DND-41 (cell line): ENCODE results near the gene ARHGEF7.

Experiments used
- ATAC-seq: fragments of 200-7000 bp; cut with Tn5 transposase; 3 replicates; pipeline ENCODE4 v1.9.1; 2021; ENCODE audit warnings: low read depth; ENCODE audit not compliant: insufficient read depth
- DNase-seq: peaks from one replicate; pipeline ENCODE4 v3.0.0-alpha.2; 2020
- H2AFZ ChIP-seq: 2 replicates; pipeline ENCODE4 v1.6.0; 2012; ENCODE audit warnings: low read depth, low read length
- H3K27ac ChIP-seq: 2 replicates; pipeline ENCODE4 v1.5.1; 2012; ENCODE audit warnings: low read length, inconsistent platforms
- H3K27me3 ChIP-seq: fragments of 200-600 bp; sonication (generic); 2 replicates; pipeline ENCODE4 v1.6.0; 2012; ENCODE audit warnings: low read length, mild to moderate bottlenecking, inconsistent platforms; ENCODE audit not compliant: insufficient read depth, poor library complexity
- H3K36me3 ChIP-seq: 2 replicates; pipeline ENCODE4 v1.5.1; 2012; ENCODE audit warnings: low read length, inconsistent platforms; ENCODE audit not compliant: insufficient read depth
- H3K4me1 ChIP-seq: 2 replicates; pipeline ENCODE4 v1.5.1; 2012; ENCODE audit warnings: mild to moderate bottlenecking, low read length; ENCODE audit not compliant: insufficient read depth
- H3K4me2 ChIP-seq: 2 replicates; pipeline ENCODE4 v1.6.0; 2012; ENCODE audit warnings: mild to moderate bottlenecking, moderate library complexity, low read length, inconsistent platforms; ENCODE audit not compliant: insufficient read depth
- H3K4me3 ChIP-seq, 2 experiments: fragments of 200-600 bp in 1 of 2; shearing (Covaris generic) in 1 of 2; 2 replicates each; pipeline ENCODE4 v1.5.1; 2012 to 2016; ENCODE audit warnings: inconsistent platforms in 2 of 2, low read length in 2 of 2, mild to moderate bottlenecking in 2 of 2, low read depth in 1 of 2, moderate library complexity in 1 of 2
- H3K79me2 ChIP-seq: 2 replicates; pipeline ENCODE4 v1.6.0; 2012; ENCODE audit warnings: low read length, inconsistent platforms; ENCODE audit not compliant: insufficient read depth
- H3K9ac ChIP-seq: 2 replicates; pipeline ENCODE4 v1.6.0; 2012; ENCODE audit warnings: low read depth, mild to moderate bottlenecking, inconsistent platforms, low read length, moderate library complexity
- H3K9me3 ChIP-seq: 2 replicates; pipeline ENCODE4 v1.5.1; 2012; ENCODE audit warnings: low read length, moderate library complexity, mild to moderate bottlenecking, inconsistent platforms; ENCODE audit not compliant: insufficient read depth, severe bottlenecking
- H4K20me1 ChIP-seq: 2 replicates; pipeline ENCODE4 v1.6.0; 2012; ENCODE audit warnings: low read length; ENCODE audit not compliant: insufficient read depth
- EZH2 ChIP-seq: IDR thresholded peaks from 3 replicates; pipeline ENCODE4 v1.6.1; 2012; ENCODE audit warnings: borderline replicate concordance, low read depth, mild to moderate bottlenecking, moderate library complexity, low read length, inconsistent platforms; ENCODE audit not compliant: severe bottlenecking
- TF ChIP-seq, protein P1 (sequence below): IDR thresholded peaks from 2 replicates; pipeline ENCODE4 v1.5.1; 2012; ENCODE audit warnings: borderline replicate concordance, low read length, moderate library complexity, mild to moderate bottlenecking; ENCODE audit not compliant: poor library complexity, severe bottlenecking; ENCODE audit errors: extremely low read depth

Gene ARHGEF7

DNA sequence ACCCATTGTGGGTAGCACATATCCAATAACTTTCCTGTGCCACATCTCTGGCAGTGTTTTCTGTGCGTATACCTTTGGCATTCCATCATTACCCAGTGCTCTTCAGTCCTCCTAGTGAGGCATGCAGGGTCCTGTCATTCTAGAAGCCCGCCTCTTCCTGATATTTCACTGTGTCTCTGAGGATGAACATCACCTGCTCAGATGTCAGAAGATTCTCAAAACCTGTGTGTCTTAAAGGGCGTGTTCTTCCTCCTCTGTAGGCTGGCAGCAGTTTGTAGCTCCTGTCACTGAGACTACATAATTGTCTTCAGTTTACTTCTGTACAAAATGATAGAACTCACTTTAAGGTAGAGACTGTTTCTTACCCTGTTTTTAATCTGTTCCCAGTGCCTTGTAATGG lies 148.5 kb downstream of the ARHGEF7 start:
- ATAC-seq (no peak), DNase-seq (no peak)
- H4K20me1 ChIP-seq, result peaks cover 54% of the 10 kb centered on the region
- H3K9me3 ChIP-seq, result peaks cover 5% of the 10 kb centered on the region
- H3K4me1 ChIP-seq, result no peaks in the 10 kb centered on the region
- peaks cover 79% of the 10 kb centered on the region for H3K36me3 ChIP-seq
- no peak overlapping the region for H3K27ac ChIP-seq
- peaks cover 81% of the 10 kb centered on the region for H3K79me2 ChIP-seq
- H3K4me2 ChIP-seq, result no peak overlapping the region
- no peak overlapping the region for H2AFZ ChIP-seq
- no peak overlapping the region for H3K9ac ChIP-seq
- no peaks in the 10 kb centered on the region for H3K27me3 ChIP-seq
- H3K4me3 ChIP-seq, result no peak overlapping the region
- TF ChIP-seq, protein P1, sequence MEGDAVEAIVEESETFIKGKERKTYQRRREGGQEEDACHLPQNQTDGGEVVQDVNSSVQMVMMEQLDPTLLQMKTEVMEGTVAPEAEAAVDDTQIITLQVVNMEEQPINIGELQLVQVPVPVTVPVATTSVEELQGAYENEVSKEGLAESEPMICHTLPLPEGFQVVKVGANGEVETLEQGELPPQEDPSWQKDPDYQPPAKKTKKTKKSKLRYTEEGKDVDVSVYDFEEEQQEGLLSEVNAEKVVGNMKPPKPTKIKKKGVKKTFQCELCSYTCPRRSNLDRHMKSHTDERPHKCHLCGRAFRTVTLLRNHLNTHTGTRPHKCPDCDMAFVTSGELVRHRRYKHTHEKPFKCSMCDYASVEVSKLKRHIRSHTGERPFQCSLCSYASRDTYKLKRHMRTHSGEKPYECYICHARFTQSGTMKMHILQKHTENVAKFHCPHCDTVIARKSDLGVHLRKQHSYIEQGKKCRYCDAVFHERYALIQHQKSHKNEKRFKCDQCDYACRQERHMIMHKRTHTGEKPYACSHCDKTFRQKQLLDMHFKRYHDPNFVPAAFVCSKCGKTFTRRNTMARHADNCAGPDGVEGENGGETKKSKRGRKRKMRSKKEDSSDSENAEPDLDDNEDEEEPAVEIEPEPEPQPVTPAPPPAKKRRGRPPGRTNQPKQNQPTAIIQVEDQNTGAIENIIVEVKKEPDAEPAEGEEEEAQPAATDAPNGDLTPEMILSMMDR, result no peak
- TF ChIP-seq EZH2, result no peak

GRCh38 chr13:111265006-111265700 lies 150.0 kb downstream of the ARHGEF7 start:
- H3K36me3 ChIP-seq, result peaks cover 80% of the 10 kb centered on the region
- no peaks in the 10 kb centered on the region for H3K9me3 ChIP-seq
- no peaks in the 10 kb centered on the region for H3K27me3 ChIP-seq
- peaks cover 60% of the 10 kb centered on the region for H4K20me1 ChIP-seq
- no peak overlapping the region for H3K4me3 ChIP-seq
- no peak overlapping the region for H3K9ac ChIP-seq
- TF ChIP-seq, protein P1, result no peak
- no peak for ATAC-seq
- no peaks in the 10 kb centered on the region for H3K4me1 ChIP-seq
- H3K79me2 ChIP-seq, result peaks cover 79% of the 10 kb centered on the region
- no peak overlapping the region for H3K4me2 ChIP-seq
- DNase-seq, result no peak
- no peak overlapping the region for H3K27ac ChIP-seq
- no peak overlapping the region for H2AFZ ChIP-seq

DNA sequence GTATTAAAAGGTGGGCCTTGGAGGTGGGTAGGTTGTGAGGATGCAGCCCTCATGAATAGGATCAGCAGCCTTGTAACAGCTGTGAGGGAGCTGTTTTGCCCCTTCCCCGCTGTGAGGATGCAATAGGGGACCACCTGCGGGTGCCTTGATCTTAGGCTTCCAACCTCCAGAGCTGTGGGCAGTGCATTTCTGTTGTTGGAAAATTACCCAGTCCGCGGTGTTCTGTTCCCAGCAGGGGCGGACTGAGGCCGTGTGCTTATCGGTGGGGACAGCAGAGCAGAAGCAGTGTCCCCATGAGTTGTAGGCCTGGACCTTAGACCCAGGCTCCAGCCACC lies 150.6 kb downstream of the ARHGEF7 start:
- no peak overlapping the region for H2AFZ ChIP-seq
- TF ChIP-seq, protein P1, result no peak
- no peak for TF ChIP-seq EZH2
- H3K4me3 ChIP-seq, result no peak overlapping the region
- no peak overlapping the region for H3K27ac ChIP-seq
- ATAC-seq, result no peak
- H3K9ac ChIP-seq, result no peak overlapping the region
- H3K27me3 ChIP-seq, result no peaks in the 10 kb centered on the region
- DNase-seq, result no peak
- H4K20me1 ChIP-seq, result peaks cover 60% of the 10 kb centered on the region
- H3K36me3 ChIP-seq, result peaks cover 85% of the 10 kb centered on the region
- no peaks in the 10 kb centered on the region for H3K9me3 ChIP-seq
- H3K79me2 ChIP-seq, result peaks cover 80% of the 10 kb centered on the region
- H3K4me1 ChIP-seq, result no peaks in the 10 kb centered on the region
- no peak overlapping the region for H3K4me2 ChIP-seq

- no peak for TF ChIP-seq EZH2
- TF ChIP-seq, protein P1, result no peak
- Histone ChIP-seq H2AFZ (no peak overlapping the region), H4K20me1 (peaks cover 68% of the 10 kb centered on the region), H3K9me3 (no peaks in the 10 kb centered on the region), H3K36me3 (peaks cover 99% of the 10 kb centered on the region), H3K79me2 (peaks cover 78% of the 10 kb centered on the region), H3K27me3 (no peaks in the 10 kb centered on the region), H3K4me1 (no peaks in the 10 kb centered on the region), H3K4me3 (no peak overlapping the region), H3K27ac (no peak overlapping the region), H3K4me2 (no peak overlapping the region), H3K9ac (no peak overlapping the region)
- DNase-seq (no peak), ATAC-seq (no peak)
Observed at GRCh38 chr13:111267205-111267604, 152.1 kb downstream of the ARHGEF7 start.
